Uterus (tissue), 2 donors: ENCODE data around the gene ENPP3.

ENCODE experiments used
- CTCF ChIP-seq, 4 experiments: fragments of 200-600 bp in 2 of 4; fragments of 450-650 bp in 2 of 4; sonication (generic) in 2 of 4; IDR thresholded peaks; one replicate each; pipeline ENCODE4 v1.5.1; 2016 to 2019; ENCODE audit warnings: antibody characterized with exemption in 4 of 4, mild to moderate bottlenecking in 2 of 4, moderate library complexity in 1 of 4
- POLR2A ChIP-seq, 2 donors: fragments of 450-650 bp; IDR thresholded peaks; one replicate each; pipeline ENCODE4 v1.6.1; 2016; ENCODE audit warnings: antibody characterized with exemption in 2 of 2, mild to moderate bottlenecking in 1 of 2, moderate library complexity in 1 of 2

GRCh38 chr6:131681585-131681984 lies 44.5 kb downstream of the ENPP3 start:
- TF ChIP-seq CTCF (IDR thresholded peaks at IDR 0.05) (no peak), POLR2A (IDR thresholded peaks at IDR 0.05) (no peak)
